Caco-2 (cell line): Measurements from ENCODE around the gene NKD2. TPM values are rescaled to one million over a fixed set of nuclear protein-coding genes. Genes with fewer than 3 reads are reported as not detected.

Source experiments
- BruUV-seq: library from RNA; stranded (reverse); fragments of 400-500 nt; replicated peaks from 2 replicates; lab custom pipeline; 2021; lab: Mats Ljungman, UMichigan
- CTCF ChIA-PET: fragments of 300-600 bp; sonication (Branson Sonifier 250); formaldehyde crosslinking; loops from one replicate; lab custom pipeline; 2022; ENCODE audit warnings: antibody characterized with exemption; lab: Charles Lee
- POLR2A ChIA-PET: fragments of 300-600 bp; sonication (Branson Sonifier 250); formaldehyde crosslinking; loops from one replicate; lab custom pipeline; 2022; ENCODE audit warnings: antibody characterized with exemption; lab: Charles Lee
- DNase-seq, 2 experiments: peaks; one replicate each; pipeline versions ENCODE4 v3.0.0 to v3.0.0-alpha.2; 2020 to 2022
- H3K27me3 ChIP-seq: replicated peaks from 2 replicates; pipeline ENCODE4 v1.6.0; 2011; ENCODE audit warnings: low read length; ENCODE audit not compliant: control insufficient read depth, insufficient read depth
- H3K36me3 ChIP-seq: 2 replicates; pipeline ENCODE4 v1.5.1; 2011; ENCODE audit warnings: low read length; ENCODE audit not compliant: control insufficient read depth, insufficient read depth
- H3K4me1 ChIP-seq: fragments of 250-450 bp; sonication (Bioruptor Pico); 2 replicates; pipeline ENCODE4 v1.5.1; 2020; ENCODE audit warnings: mild to moderate bottlenecking
- H3K4me3 ChIP-seq: 2 replicates; pipeline ENCODE4 v1.5.1; 2011; ENCODE audit warnings: low read depth, mild to moderate bottlenecking, control low read depth, low read length
- H3K9me3 ChIP-seq: fragments of 250-450 bp; sonication (Bioruptor Pico); 2 replicates; pipeline ENCODE4 v1.5.1; 2020; ENCODE audit warnings: mild to moderate bottlenecking, moderate library complexity
- H3K27ac Mint-ChIP-seq: one replicate; pipeline ENCODE4 v1.8.0; 2022; ENCODE audit warnings: mixed read lengths; ENCODE audit not compliant: unreplicated experiment
- H3K27me3 Mint-ChIP-seq: one replicate; pipeline ENCODE4 v1.8.0; 2022; ENCODE audit warnings: mixed read lengths; ENCODE audit not compliant: insufficient read depth, unreplicated experiment
- H3K36me3 Mint-ChIP-seq: one replicate; pipeline ENCODE4 v1.8.0; 2022; ENCODE audit warnings: mild to moderate bottlenecking, mixed read lengths; ENCODE audit not compliant: insufficient read depth, unreplicated experiment
- H3K4me1 Mint-ChIP-seq: one replicate; pipeline ENCODE4 v1.8.0; 2022; ENCODE audit warnings: low read depth, mixed read lengths; ENCODE audit not compliant: unreplicated experiment
- H3K4me3 Mint-ChIP-seq: one replicate; pipeline ENCODE4 v1.8.0; 2022; ENCODE audit warnings: mild to moderate bottlenecking, moderate library complexity, mixed read lengths; ENCODE audit not compliant: unreplicated experiment
- H3K9me3 Mint-ChIP-seq: one replicate; pipeline ENCODE4 v1.8.0; 2022; ENCODE audit warnings: mixed read lengths; ENCODE audit not compliant: unreplicated experiment
- CTCF ChIP-seq, 2 experiments: fragments of 200-600 bp in 1 of 2; IDR thresholded peaks; 1 replicate in 1 of 2; 2 replicates in 1 of 2; pipeline versions ENCODE4 v1.5.1 to v1.8.0; 2011 to 2022; ENCODE audit warnings: antibody characterized with exemption in 1 of 2, control low read depth in 1 of 2, inconsistent platforms in 1 of 2, low read depth in 1 of 2, low read length in 1 of 2, mild to moderate bottlenecking in 1 of 2, moderate library complexity in 1 of 2; ENCODE audit not compliant: insufficient read depth in 1 of 2, severe bottlenecking in 1 of 2, unreplicated experiment in 1 of 2
- intact Hi-C: fragments of 100-400 bp; cut with micrococcal nuclease; formaldehyde crosslinking; loops from one replicate; pipeline ENCODE4 v1.10.0; 2022; ENCODE audit not compliant: unreplicated experiment
- total RNA-seq: library from RNA; stranded (reverse); gene quantifications from 2 replicates; pipeline ENCODE4 v1.2.3, GENCODE V29; 2022

NKD2 gene
- total RNA-seq, 1 experiment from 2014 or later: 17.7 TPM

DNA sequence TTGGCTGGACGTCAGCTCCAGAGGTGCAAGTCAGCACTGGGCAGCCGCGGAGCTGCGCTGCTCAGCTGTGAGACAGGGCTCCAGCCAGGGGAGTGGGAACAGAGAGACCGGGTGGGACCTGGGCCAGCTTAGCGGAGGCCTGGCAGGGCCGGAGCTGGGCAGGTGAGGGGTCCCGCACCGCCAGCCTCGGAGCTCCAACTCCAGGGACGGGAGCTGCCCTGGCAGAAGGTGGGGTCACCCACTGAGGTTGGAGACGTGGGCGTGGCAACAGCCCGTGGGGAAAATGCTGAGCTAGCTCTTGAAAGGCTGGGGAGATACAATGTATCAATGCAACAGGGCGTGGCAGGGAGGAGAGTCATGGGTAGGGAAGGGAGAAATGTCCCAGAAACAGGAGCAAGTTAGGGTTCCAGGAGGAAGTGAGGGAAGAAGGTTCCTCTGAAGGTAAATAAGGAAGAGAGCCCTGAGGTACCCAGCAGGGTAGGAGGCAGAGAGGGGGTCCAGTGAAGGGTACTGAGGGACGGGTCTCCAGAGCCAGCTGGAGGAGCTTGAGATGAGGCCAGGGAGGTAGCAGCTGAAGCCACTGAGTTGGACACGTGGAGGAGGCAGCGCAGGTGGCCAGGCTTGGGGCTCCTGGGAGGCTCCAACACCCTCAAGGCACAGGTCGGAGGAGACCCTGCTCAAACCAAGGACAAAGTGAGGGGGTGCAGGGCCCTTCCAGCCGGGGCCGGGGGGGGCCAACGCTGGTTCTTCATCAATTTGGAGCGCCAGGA, 736 bp upstream of the NKD2 start:
- TF ChIP-seq CTCF (IDR thresholded peaks at IDR 0.05; ENCODE audit: insufficient read depth in 1 of 2, low read depth in 1 of 2, low read length in 1 of 2, severe bottlenecking in 1 of 2, unreplicated experiment in 1 of 2): no peak
- Histone ChIP-seq H3K36me3 (no peaks in the 10 kb centered on the region), H3K4me3 (no peak overlapping the region), H3K9me3 (no peaks in the 10 kb centered on the region), H3K27me3 (no peaks in the 10 kb centered on the region), H3K4me1 (peaks cover 40% of the 10 kb centered on the region)
- Mint-ChIP-seq H3K9me3 (no peaks in the 10 kb centered on the region), H3K4me3 (peak overlapping the region; percentile 63), H3K27me3 (no peaks in the 10 kb centered on the region), H3K4me1 (peaks cover 10% of the 10 kb centered on the region), H3K36me3 (peaks cover 11% of the 10 kb centered on the region), H3K27ac (no peak overlapping the region)
- intact Hi-C loops: no loop called here
- ChIA-PET CTCF (interaction anchor here (0.6 to 2.3 kb wide), 5 partner anchors 14 to 227 kb away, joined by 3 to 12 read pairs (median 3); no protein-coding TSS in a partner anchor), POLR2A (no interaction called here)
- no TSS peak for BruUV-seq
- DNase-seq: peak in 1 of 2 experiments; percentile 36

DNA sequence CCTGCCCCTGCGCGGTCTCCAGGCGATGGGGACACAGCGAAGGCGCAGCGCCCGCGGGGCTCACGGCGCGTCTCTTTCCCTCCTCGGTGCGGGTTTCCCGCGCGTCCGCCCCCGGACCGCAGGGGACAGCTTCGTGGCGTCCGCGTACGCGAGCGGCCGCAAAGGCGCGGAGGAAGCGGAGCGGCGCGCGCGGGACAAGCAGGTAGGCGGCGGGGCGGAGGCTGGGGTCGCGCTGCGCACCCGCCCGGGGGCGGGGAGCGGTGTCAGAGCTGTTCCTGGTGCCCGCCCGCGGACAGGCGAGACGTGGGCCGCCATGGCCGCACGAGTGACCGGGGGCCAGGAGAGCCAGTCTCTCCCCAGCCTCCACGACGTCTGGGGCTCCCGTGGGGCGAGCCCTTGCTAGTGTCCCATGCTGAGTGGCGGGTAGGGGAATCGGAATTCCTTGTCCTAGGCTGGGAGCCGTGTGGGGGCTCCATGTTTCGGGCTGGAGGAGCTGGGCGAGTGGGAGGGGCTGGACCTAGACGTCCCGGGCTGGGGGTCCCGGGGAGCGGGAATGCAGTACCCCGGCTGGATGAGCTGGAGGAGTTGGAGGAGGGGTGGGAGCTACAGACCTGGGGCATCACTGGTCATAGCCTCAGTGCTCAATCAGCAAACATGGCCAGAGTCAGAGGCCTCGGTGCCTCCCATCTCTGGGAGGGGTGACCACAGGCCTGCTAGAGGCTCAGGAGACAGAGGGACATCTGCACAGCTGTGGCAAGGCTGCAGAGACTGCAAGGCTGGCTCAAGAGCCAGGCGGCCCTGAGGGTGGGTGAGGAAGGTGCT, 968 bp downstream of the NKD2 start:
- H3K36me3 ChIP-seq: no peaks in the 10 kb centered on the region
- no peaks in the 10 kb centered on the region for H3K27me3 ChIP-seq
- H3K27ac Mint-ChIP-seq: no peak overlapping the region
- TF ChIP-seq CTCF (IDR thresholded peaks at IDR 0.05; ENCODE audit: insufficient read depth in 1 of 2, low read depth in 1 of 2, low read length in 1 of 2, severe bottlenecking in 1 of 2, unreplicated experiment in 1 of 2): no peak
- peak overlapping the region; percentile 50 for H3K4me3 ChIP-seq
- H3K9me3 Mint-ChIP-seq: no peaks in the 10 kb centered on the region
- H3K9me3 ChIP-seq: no peaks in the 10 kb centered on the region
- DNase-seq: peak in 1 of 2 experiments; percentile 9
- no peaks in the 10 kb centered on the region for H3K27me3 Mint-ChIP-seq
- peak overlapping the region; percentile 63 for H3K4me3 Mint-ChIP-seq
- ChIA-PET CTCF (interaction anchor here (0.6 to 3.2 kb wide), 13 partner anchors 10 to 131 kb away, joined by 3 to 46 read pairs (median 5); no protein-coding TSS in a partner anchor), POLR2A (interaction anchor here (0.6 kb wide), 1 partner anchor 137 kb away, joined by 4 read pairs; no protein-coding TSS in a partner anchor)
- intact Hi-C loops: loop anchor here (1.0 kb wide), 2 partner anchors 19 to 86 kb away; no protein-coding TSS in a partner anchor
- H3K36me3 Mint-ChIP-seq: peaks cover 11% of the 10 kb centered on the region
- H3K4me1 Mint-ChIP-seq: peaks cover 10% of the 10 kb centered on the region
- peaks cover 34% of the 10 kb centered on the region for H3K4me1 ChIP-seq
- BruUV-seq: no TSS peak

GRCh38 chr5:1010181-1010510, 1.5 kb downstream of the NKD2 start:
- Histone ChIP-seq H3K4me1 (peaks cover 32% of the 10 kb centered on the region), H3K27me3 (no peaks in the 10 kb centered on the region), H3K4me3 (peak overlapping the region; percentile 50), H3K36me3 (no peaks in the 10 kb centered on the region), H3K9me3 (no peaks in the 10 kb centered on the region)
- no peaks in the 10 kb centered on the region for H3K27me3 Mint-ChIP-seq
- TSS peak; percentile 54 for BruUV-seq
- peak; percentile 39 to 69 for TF ChIP-seq CTCF (IDR thresholded peaks at IDR 0.05; ENCODE audit: insufficient read depth in 1 of 2, low read depth in 1 of 2, low read length in 1 of 2, severe bottlenecking in 1 of 2, unreplicated experiment in 1 of 2)
- peaks cover 10% of the 10 kb centered on the region for H3K4me1 Mint-ChIP-seq
- ChIA-PET POLR2A (no interaction called here), CTCF (interaction anchor here (0.6 to 3.2 kb wide), 13 partner anchors 10 to 130 kb away, joined by 3 to 46 read pairs (median 5); no protein-coding TSS in a partner anchor)
- H3K27ac Mint-ChIP-seq: no peak overlapping the region
- intact Hi-C loops: loop anchor here (1.0 kb wide), 2 partner anchors 20 to 87 kb away; no protein-coding TSS in a partner anchor
- DNase-seq: peak; percentile 66
- no peaks in the 10 kb centered on the region for H3K9me3 Mint-ChIP-seq
- peak overlapping the region; percentile 63 for H3K4me3 Mint-ChIP-seq
- peaks cover 11% of the 10 kb centered on the region for H3K36me3 Mint-ChIP-seq
